OCI-LY3 (cell line): Measurements from ENCODE around the gene TFPI.

Source experiments
- EZH2phosphoT487 ChIP-seq: fragments of 200-600 bp; shearing (Covaris generic); IDR thresholded peaks from 2 replicates; pipeline ENCODE4 v1.6.1; 2018; ENCODE audit warnings: antibody characterized with exemption, mixed run types, low read depth
- TF ChIP-seq, protein P1 (sequence below): fragments of 200-600, 300-600 bp; sonication (generic); IDR thresholded peaks from 2 replicates; pipeline ENCODE4 v1.5.1; 2014; ENCODE audit warnings: antibody characterized with exemption, low read length, low read depth

DNA sequence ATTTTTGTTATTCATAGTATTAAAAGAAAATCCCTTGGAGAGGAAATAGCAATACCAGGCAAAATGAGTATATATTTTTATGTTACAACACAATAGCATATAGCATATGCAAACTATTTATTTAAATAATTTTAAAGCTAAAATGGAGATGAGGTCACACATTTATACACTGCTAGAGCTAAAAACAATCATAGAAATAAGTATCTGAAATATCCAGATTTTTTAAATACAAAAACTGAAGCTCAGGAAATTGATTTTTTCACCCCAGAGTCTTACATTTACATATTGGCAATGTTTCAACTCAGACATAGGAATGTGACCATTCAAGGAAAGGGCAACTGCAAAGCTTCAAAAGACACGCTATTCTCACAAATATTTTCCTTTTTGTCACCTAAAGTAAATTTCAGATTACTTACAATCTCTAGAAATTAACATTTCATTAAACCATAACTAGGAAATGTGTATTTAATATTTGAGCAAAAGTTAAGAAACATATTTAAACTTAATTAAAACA, 8.9 kb downstream of the TFPI start:
- TF ChIP-seq, protein P1, sequence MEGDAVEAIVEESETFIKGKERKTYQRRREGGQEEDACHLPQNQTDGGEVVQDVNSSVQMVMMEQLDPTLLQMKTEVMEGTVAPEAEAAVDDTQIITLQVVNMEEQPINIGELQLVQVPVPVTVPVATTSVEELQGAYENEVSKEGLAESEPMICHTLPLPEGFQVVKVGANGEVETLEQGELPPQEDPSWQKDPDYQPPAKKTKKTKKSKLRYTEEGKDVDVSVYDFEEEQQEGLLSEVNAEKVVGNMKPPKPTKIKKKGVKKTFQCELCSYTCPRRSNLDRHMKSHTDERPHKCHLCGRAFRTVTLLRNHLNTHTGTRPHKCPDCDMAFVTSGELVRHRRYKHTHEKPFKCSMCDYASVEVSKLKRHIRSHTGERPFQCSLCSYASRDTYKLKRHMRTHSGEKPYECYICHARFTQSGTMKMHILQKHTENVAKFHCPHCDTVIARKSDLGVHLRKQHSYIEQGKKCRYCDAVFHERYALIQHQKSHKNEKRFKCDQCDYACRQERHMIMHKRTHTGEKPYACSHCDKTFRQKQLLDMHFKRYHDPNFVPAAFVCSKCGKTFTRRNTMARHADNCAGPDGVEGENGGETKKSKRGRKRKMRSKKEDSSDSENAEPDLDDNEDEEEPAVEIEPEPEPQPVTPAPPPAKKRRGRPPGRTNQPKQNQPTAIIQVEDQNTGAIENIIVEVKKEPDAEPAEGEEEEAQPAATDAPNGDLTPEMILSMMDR: no peak
- no peak for TF ChIP-seq EZH2phosphoT487
